Measurements from ENCODE around the gene CELA2A. TPM values are rescaled to one million over a fixed set of nuclear protein-coding genes. Genes with fewer than 3 reads are reported as not detected.
A peak's percentile ranks its signal among the peaks of the same experiment; 100 is the strongest.

CELA2A gene
- not detected in 2 replicates for total RNA-seq

- POLR2A ChIA-PET = no interaction called here
- no peak for TF ChIP-seq CTCF (IDR thresholded peaks at IDR 0.05)
- Mint-ChIP-seq H3K4me1 (no peaks in the 10 kb centered on the region), H3K9me3 (no peaks in the 10 kb centered on the region), H3K27ac (no peak within 1 kb of the TSS), H3K36me3 (ENCODE audit: low read depth) (no peaks in the 10 kb centered on the region), H3K4me3 (no peak within 1 kb of the TSS), H3K27me3 (peaks cover 10% of the 10 kb centered on the region)
- no peak for ATAC-seq (ENCODE audit: low read depth)
- CTCF ChIA-PET = no interaction called here
- DNase-seq = no peak
- intact Hi-C loops (cut with micrococcal nuclease) = no loop called here
These were observed at the start of gene CELA2A for GRCh38 chr1:15456313-15456954. Gene CELA2A, plus strand, starts transcription at chr1:15456732. Its CDS starts 22 bp downstream, at chr1:15456754.

- H3K9me3 Mint-ChIP-seq = no peaks in the 10 kb centered on the region
- TF ChIP-seq CTCF (IDR thresholded peaks at IDR 0.05) = no peak
- no peak overlapping the region for H3K4me3 Mint-ChIP-seq
- ATAC-seq (ENCODE audit: low read depth) (no peak), DNase-seq (no peak)
- H3K27me3 Mint-ChIP-seq = peaks cover 4% of the 10 kb centered on the region
- no peak overlapping the region for H3K27ac Mint-ChIP-seq
- intact Hi-C loops (cut with micrococcal nuclease) = no loop called here
- POLR2A ChIA-PET = interaction anchor here (0.6 kb wide), 1 partner anchor 11 kb away, joined by 6 read pairs; no protein-coding TSS in a partner anchor
- H3K4me1 Mint-ChIP-seq = peaks cover 25% of the 10 kb centered on the region
- H3K36me3 Mint-ChIP-seq (ENCODE audit: low read depth) = peaks cover 8% of the 10 kb centered on the region
- CTCF ChIA-PET = no interaction called here
These were observed 49.0 kb upstream of the CELA2A start for GRCh38 chr1:15407580-15407979.

- Mint-ChIP-seq H3K4me1 (peaks cover 35% of the 10 kb centered on the region), H3K4me3 (peak overlapping the region; percentile 79), H3K9me3 (no peaks in the 10 kb centered on the region), H3K27ac (peak overlapping the region; percentile 91), H3K27me3 (peaks cover 4% of the 10 kb centered on the region), H3K36me3 (ENCODE audit: low read depth) (peaks cover 9% of the 10 kb centered on the region)
- ChIA-PET POLR2A (interaction anchor here (0.6 to 1.6 kb wide), 2 partner anchors 434 to 439 kb away, joined by 3 to 6 read pairs; partner anchors contain the start of gene SPEN), CTCF (no interaction called here)
- intact Hi-C loops (cut with micrococcal nuclease) = loop anchor here (1.0 kb wide), 1 partner anchor 8 kb away; no protein-coding TSS in a partner anchor
- DNase-seq = no peak
- no peak for ATAC-seq (ENCODE audit: low read depth)
- no peak for TF ChIP-seq CTCF (IDR thresholded peaks at IDR 0.05)
These were observed 47.6 kb upstream of the CELA2A start for GRCh38 chr1:15408890-15409387.

GRCh38 chr1:15409388-15410222, 46.9 kb upstream of the CELA2A start, which contains the start of gene EFHD2:
Gene EFHD2, plus strand, starts transcription at chr1:15409888. Its CDS starts 84 bp downstream, at chr1:15409972.
- H3K36me3 Mint-ChIP-seq (ENCODE audit: low read depth) = peaks cover 12% of the 10 kb centered on the region
- H3K27ac Mint-ChIP-seq = peak within 1 kb of the TSS; percentile 91
- DNase-seq (peak; percentile 84), ATAC-seq (ENCODE audit: low read depth) (peak; percentile 86)
- H3K4me1 Mint-ChIP-seq = peaks cover 41% of the 10 kb centered on the region
- H3K9me3 Mint-ChIP-seq = no peaks in the 10 kb centered on the region
- peak within 1 kb of the TSS; percentile 91 for H3K4me3 Mint-ChIP-seq
- ChIA-PET POLR2A (interaction anchor here (0.6 to 1.6 kb wide), 3 partner anchors 8 to 438 kb away, joined by 3 to 6 read pairs (median 3); partner anchors contain the start of gene SPEN), CTCF (interaction anchor here (1.1 kb wide), 1 partner anchor 86 kb away, joined by 5 read pairs; no protein-coding TSS in a partner anchor)
- no peak for TF ChIP-seq CTCF (IDR thresholded peaks at IDR 0.05)
- H3K27me3 Mint-ChIP-seq = peaks cover 4% of the 10 kb centered on the region
- intact Hi-C loops (cut with micrococcal nuclease) = loop anchor here (1.0 to 2.0 kb wide), 2 partner anchors 8 to 115 kb away; partner anchors contain the start of gene CASP9
